HG03095 (cell line): ENCODE data around the gene LRRC36.

Experiments
- ATAC-seq: cut with Tn5 transposase; IDR thresholded peaks from one replicate; pipeline ENCODE4 v1.9.1; 2021; ENCODE audit warnings: moderate library complexity; ENCODE audit not compliant: unreplicated experiment

The LRRC36 gene

GRCh38 chr16:67326472-67327309, at the start of gene LRRC36, which contains the start of gene KCTD19:
LRRC36 (plus strand) TSS chr16:67326815; CDS start chr16:67326863, 48 bp downstream.
KCTD19 (minus strand) TSS chr16:67326741; CDS start chr16:67326707, 34 bp downstream.
- ATAC-seq = no peak

- ATAC-seq = no peak
Measured at GRCh38 chr16:67277294-67277998, 49.2 kb upstream of the LRRC36 start.

GRCh38 chr16:67277999-67278772, 48.4 kb upstream of the LRRC36 start:
- no peak for ATAC-seq

- ATAC-seq = peak; percentile 33
Measured at GRCh38 chr16:67278773-67279295, 47.8 kb upstream of the LRRC36 start.

- peak; percentile 87 for ATAC-seq
Measured at GRCh38 chr16:67279296-67280089, 47.1 kb upstream of the LRRC36 start, which contains the start of gene PLEKHG4. PLEKHG4 (plus strand) TSS chr16:67279532; CDS start chr16:67280045, 513 bp downstream.

- no peak for ATAC-seq
Measured at GRCh38 chr16:67280090-67281015, 46.3 kb upstream of the LRRC36 start.

- no peak for ATAC-seq
Measured at GRCh38 chr16:67281536-67282446, 44.8 kb upstream of the LRRC36 start.

GRCh38 chr16:67282447-67282805, 44.2 kb upstream of the LRRC36 start:
- ATAC-seq = no peak

GRCh38 chr16:67283039-67283825, 43.4 kb upstream of the LRRC36 start:
- no peak for ATAC-seq

- no peak for ATAC-seq
Measured at GRCh38 chr16:67283826-67284555, 42.6 kb upstream of the LRRC36 start.

- ATAC-seq = no peak
Measured at GRCh38 chr16:67284699-67285646, 41.6 kb upstream of the LRRC36 start.

GRCh38 chr16:67286441-67287235, 40.0 kb upstream of the LRRC36 start:
- no peak for ATAC-seq

GRCh38 chr16:67287960-67288359, 38.7 kb upstream of the LRRC36 start:
- no peak for ATAC-seq

GRCh38 chr16:67291461-67291860, 35.2 kb upstream of the LRRC36 start:
- ATAC-seq = no peak
